HG02840 (cell line): ENCODE measurements around the gene CAVIN2.

Source experiments
- ATAC-seq: cut with Tn5 transposase; IDR thresholded peaks from one replicate; pipeline ENCODE4 v1.9.1; 2021; ENCODE audit warnings: mild to moderate bottlenecking, moderate library complexity, moderate number of reproducible peaks; ENCODE audit not compliant: unreplicated experiment, low FRiP score

Gene CAVIN2

GRCh38 chr2:191845248-191845715, 1.6 kb downstream of the CAVIN2 start:
- no peak for ATAC-seq

DNA sequence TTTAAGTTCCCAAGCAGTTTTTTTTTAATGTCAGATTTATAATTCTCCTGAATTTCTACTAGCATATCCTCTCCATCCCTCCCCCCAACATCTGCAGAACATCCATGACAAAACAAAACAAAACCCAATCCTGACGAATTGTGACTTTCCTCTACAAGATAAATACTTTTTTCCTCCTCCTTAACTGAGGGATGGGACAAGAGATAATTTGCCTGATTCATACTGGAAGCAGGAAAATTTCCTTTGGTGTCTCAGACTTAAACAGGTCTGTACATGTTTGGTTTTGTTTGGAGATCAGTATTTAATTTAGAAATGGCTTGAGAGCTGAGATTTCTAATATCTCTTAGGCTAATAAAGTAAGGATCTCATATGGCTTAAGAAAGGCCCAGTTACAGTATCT, 2.2 kb downstream of the CAVIN2 start:
- no peak for ATAC-seq

- no peak for ATAC-seq
Measured at GRCh38 chr2:191840921-191841320, 6.0 kb downstream of the CAVIN2 start.

GRCh38 chr2:191839918-191840804, 6.7 kb downstream of the CAVIN2 start:
- ATAC-seq: no peak

GRCh38 chr2:191838526-191838925, 8.4 kb downstream of the CAVIN2 start:
- no peak for ATAC-seq

DNA sequence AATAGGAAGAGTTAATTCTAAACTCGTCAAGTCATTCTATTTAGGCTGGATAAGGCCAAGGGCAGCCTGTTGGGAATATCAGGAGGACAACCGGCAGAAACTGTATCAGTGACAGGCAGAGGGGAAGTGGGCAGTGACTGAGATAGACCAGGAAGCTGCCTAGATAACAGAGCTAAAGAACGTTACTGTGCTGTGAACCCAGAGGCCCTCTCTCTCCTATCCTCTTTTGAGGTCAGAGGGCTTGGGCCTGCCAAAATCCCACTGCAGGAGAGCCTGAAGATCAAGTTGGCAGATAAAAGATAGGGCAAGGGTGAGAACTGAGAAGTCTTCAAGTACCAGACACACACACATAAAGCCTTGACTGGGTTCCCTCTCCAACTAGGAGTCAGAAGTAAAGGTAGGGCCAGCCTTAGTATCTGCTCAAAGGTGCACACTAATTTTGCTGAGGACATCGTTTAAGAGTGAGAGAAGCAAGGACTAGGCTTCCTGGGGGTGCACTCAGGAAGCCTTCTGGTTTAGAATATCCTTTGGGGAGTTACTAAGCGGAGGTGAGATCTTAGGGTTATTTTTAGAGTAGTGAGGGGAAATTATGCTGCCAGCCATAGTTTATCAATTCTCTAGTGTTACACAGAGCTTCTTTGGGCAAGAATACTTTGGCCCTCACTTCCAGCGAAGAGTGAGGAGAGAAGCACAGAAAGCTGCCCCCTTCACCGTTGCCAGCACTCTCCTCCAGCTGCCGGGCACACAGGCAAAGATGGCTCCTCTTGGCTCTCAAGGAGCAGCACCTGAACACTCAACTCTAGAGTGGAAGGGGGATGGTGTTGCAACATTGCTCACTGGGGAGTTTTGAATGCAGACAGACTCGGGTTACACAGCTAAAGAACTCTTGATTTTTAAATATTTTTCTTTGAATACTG, 9.8 kb downstream of the CAVIN2 start:
- ATAC-seq: no peak

DNA sequence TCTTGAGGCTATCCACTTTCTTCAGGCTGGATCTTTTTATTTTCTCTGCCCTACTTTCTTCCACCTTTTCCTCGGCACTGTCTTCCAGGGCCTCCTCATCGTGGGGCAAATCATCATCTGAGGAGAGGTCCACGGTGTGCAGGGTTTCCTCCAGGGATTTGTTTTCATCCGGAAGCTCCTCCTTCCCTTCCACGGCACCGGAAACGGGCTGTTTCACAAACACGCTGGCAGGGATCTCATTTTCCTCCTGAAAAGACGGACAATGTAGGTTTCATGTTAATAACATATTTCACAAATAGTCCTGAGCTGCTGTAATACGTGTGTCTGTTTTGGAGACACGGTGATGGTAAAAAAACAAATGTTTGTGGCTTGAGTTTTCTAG, 10.4 kb downstream of the CAVIN2 start:
- no peak for ATAC-seq

GRCh38 chr2:191835539-191836350, 11.1 kb downstream of the CAVIN2 start:
- no peak for ATAC-seq

GRCh38 chr2:191835100-191835499, 11.8 kb downstream of the CAVIN2 start:
- no peak for ATAC-seq

DNA sequence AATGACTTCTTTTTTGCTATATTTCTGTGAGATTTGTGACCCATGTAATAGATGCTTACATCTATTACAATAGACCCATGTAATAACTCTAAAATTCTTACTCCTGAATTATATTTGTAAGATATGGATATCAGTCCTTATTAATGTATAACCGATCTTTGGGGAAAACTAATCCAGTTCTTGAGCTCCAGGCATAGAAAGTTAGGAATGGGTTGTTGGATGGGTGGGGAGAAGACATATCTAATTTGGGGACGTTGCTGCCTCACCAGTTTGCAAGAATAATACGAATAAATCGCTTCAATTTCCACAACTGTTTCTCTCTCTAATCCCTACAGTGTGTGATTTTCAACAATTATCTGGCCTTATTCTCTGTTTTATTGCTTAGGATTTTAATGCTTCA, 13.5 kb downstream of the CAVIN2 start:
- ATAC-seq: no peak

DNA sequence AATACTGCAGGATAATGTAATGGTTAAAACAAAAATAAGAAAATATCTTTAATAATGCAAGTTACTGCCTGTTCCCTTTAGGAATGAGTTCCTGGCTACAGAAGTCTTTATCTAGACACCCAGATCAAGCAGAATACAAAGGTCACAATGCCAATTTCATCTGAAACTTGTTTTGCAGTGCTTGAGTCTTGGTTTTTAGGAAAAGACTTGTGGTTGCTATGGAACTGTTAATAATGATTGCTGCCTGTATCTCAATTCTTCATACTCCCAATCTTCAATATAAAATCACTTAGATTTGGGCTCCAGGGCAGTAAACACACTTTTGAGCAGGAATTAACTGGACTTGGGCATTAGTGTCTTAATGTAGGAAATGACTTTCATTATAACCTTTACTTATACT, 14.2 kb downstream of the CAVIN2 start:
- ATAC-seq: no peak

DNA sequence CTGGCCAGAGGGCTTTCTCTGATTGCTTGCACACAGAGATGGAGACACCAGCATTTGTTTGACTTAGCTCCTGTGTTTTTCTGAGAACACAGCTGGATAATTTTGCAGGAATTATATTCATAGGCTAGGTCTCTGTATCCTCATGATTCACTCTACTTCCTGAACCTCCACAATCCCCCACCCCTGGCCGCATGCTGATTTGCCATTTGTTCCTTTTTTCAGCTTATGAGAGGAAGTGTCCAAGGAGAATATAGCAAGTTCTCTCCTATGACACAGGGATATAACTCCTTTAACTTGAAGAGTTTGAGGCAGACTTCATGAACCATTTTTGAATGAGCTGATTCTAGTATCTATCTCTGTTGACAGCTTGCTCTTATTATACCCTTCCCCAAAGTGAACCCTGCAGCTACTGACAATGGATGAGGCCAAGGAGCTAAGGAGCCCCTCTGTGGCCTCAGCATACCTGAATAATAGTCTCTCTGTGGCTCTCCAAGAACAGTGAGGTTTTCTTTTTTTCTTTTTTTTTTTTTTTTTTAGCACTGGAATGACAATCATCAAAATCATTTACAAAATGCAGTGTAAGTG, 15.4 kb downstream of the CAVIN2 start:
- ATAC-seq: no peak

DNA sequence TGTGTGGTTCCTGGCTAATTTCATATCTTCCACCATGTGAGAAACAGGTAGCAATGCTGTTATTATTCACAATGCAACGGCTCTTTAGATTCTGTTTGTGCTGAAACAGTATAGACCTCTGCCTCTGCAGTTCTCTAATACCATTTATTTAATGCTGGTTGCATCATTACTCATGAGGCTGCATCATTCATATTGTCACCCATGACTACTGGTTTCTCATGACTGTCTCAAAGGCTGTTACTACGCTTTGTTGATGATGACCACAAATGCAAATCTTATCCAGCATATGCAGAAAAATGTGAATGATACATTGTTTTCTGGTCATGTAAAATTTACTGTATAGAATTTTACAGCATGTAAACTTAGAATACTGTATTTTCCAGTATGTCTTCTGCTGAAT, 22.5 kb downstream of the CAVIN2 start:
- no peak for ATAC-seq

- no peak for ATAC-seq
Measured at GRCh38 chr2:191821078-191821477, 25.8 kb downstream of the CAVIN2 start.

DNA sequence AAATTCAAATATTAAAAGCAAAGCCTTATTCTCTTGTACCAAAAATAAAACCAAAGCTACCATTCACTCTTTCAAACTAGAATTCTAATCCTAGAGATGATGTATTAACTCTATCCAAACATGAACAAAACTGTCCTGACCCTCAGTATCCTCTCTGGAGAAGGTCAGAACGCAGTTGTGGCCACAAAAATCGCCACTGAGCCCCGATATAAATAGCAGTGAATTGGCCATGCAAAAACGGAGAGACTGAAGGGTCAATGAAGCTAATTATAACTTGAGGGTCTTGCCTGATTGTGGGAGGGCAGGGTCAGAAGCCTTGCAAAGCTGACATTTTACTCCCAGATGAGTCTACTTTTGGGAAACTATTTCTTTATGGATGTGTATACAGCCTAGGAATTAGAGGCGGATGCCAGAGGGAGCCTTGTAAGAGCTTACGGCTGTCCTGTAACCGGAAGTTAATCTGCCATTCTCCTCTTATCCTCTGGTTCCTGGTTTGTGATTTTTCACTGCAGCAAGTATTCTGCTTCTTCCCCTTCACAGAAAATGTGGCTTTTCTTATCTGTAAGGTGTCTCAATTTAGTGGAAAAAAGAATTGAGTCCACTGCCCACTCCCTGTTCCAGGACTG, 28.1 kb downstream of the CAVIN2 start:
- no peak for ATAC-seq

GRCh38 chr2:191818133-191818532, 28.8 kb downstream of the CAVIN2 start:
- ATAC-seq: no peak

- ATAC-seq: no peak
Measured at GRCh38 chr2:191815010-191815409, 31.9 kb downstream of the CAVIN2 start.

DNA sequence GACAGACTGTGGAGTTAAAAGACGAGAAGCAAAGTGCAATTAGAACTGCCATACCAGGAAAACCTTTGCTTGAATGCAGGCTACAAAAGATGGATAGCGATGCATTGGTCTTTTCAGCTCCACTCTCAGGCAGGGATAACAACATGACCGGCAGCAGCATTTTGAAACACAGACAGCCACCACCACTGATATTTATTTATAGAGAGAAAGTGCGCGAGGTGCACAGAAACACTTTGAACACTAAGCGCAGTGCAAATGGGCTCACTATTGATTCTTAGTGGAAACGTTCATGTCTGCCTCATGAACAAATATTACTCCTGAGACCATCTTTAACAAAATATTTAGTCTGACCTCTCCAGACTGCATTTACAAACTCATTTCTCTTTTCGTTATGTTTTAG, 32.9 kb downstream of the CAVIN2 start:
- ATAC-seq: no peak

DNA sequence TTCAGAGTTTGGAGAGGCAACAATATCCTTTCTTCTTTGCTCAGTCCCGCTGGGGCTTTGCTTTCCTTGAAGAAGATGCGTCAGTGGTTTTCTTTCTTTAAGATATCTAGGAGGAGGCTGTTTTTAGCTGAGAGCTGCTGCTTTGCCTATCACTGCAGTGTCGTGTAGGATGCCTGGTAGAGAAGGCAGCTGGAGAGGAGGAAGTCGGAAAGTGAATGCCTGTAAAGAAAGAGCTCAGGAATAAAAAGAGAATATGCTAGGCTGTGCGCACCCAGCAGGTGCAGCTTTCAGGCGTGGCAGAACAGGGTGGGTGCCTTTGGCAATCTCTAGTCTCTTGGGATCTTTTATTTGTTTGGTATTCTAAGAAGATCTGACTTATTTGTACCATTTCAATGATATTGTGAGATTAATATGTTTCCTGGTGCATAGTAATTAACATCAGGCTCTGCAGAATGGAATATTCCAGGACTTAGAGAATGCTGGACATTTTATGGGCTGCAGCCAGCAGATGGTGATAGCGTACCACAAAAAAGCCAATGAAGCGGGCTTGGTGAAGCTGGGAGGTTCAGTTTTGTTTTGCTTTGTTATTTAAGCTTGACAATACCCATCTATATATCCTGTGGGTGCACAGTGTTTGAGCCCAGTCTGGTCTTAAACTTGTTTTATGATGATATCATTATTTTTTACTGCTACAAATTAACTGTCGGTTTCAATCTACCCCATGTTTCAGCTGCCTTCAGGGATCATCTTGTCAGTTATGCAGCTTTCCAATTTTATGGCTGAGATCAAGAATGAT, 34.9 kb downstream of the CAVIN2 start:
- ATAC-seq: no peak
